Left ventricle myocardium inferior (tissue), 1 donor: ENCODE data around the gene SYT14. TPM values are rescaled to one million over a fixed set of nuclear protein-coding genes. Genes with fewer than 3 reads are reported as not detected.
"Not testable (repeated sequence)": the region's sequence is repeated elsewhere in the genome, so short reads cannot be mapped to it uniquely, and the experiment has no call there.

Source experiments
- DNase-seq: peaks from one replicate; pipeline ENCODE4 v3.0.0-alpha.2; 2020
- H3K27ac ChIP-seq: fragments of 200-600 bp; replicated peaks from 2 replicates; pipeline ENCODE4 v1.8.0; 2021
- H3K27me3 ChIP-seq: fragments of 200-600 bp; 2 replicates; pipeline ENCODE4 v1.8.0; 2021; ENCODE audit warnings: low read depth
- H3K36me3 ChIP-seq: fragments of 200-600 bp; 2 replicates; pipeline ENCODE4 v1.8.0; 2021
- H3K4me1 ChIP-seq: fragments of 200-600 bp; 2 replicates; pipeline ENCODE4 v1.8.0; 2021
- H3K4me3 ChIP-seq: fragments of 200-600 bp; 2 replicates; pipeline ENCODE4 v1.8.0; 2021; ENCODE audit warnings: mild to moderate bottlenecking, moderate library complexity
- H3K9me3 ChIP-seq: fragments of 200-600 bp; replicated peaks from 2 replicates; pipeline ENCODE4 v1.8.0; 2021
- intact Hi-C: fragments of 100-400 bp; cut with micrococcal nuclease; formaldehyde crosslinking; loops from one replicate; pipeline ENCODE4 v1.11.0; 2022
- total RNA-seq: library from RNA; stranded (reverse); fragmentation: NEBNext Ultra II Directional; extraction: Animal tissue kit (Norgen Biotek cat#: 25700); gene quantifications from one replicate; pipeline ENCODE4 v1.2.1, GENCODE V29; 2021
- TF ChIP-seq, protein P1 (sequence below): fragments of 200-600 bp; IDR thresholded peaks from 2 replicates; pipeline ENCODE4 v1.8.0; 2021; ENCODE audit warnings: antibody characterized with exemption, mild to moderate bottlenecking, borderline replicate concordance
- donor health status: DM: no; HTN: yes; CAD: no; lungs with severe emphysema.

Gene SYT14
- total RNA-seq, 1 donor from 2014 or later: not detected

DNA sequence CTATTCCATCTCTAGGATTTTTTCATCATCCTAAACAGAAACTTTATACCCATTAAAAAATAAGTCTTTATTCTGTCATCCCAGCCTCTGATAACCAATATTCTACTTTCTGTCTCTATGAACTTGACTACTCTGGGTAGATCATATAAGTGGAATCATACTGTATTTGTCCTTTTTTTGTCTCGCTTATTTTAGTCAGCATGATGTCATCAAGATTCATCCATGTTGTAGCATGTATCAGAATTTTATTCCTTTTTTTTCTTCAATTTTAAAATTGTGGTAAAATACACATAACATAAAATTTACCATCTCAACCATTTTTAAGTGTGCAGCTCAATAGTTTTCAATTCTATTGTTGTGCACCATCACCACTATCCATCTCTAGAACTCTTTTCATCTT lies 90.0 kb downstream of the SYT14 start:
- Histone ChIP-seq H3K4me1 (no peaks in the 10 kb centered on the region), H3K36me3 (no peaks in the 10 kb centered on the region), H3K4me3 (no peak overlapping the region), H3K9me3 (peaks cover 6% of the 10 kb centered on the region), H3K27ac (no peak overlapping the region), H3K27me3 (peaks cover 3% of the 10 kb centered on the region)
- intact Hi-C loops: no loop called here
- no peak for DNase-seq
- TF ChIP-seq, protein P1, sequence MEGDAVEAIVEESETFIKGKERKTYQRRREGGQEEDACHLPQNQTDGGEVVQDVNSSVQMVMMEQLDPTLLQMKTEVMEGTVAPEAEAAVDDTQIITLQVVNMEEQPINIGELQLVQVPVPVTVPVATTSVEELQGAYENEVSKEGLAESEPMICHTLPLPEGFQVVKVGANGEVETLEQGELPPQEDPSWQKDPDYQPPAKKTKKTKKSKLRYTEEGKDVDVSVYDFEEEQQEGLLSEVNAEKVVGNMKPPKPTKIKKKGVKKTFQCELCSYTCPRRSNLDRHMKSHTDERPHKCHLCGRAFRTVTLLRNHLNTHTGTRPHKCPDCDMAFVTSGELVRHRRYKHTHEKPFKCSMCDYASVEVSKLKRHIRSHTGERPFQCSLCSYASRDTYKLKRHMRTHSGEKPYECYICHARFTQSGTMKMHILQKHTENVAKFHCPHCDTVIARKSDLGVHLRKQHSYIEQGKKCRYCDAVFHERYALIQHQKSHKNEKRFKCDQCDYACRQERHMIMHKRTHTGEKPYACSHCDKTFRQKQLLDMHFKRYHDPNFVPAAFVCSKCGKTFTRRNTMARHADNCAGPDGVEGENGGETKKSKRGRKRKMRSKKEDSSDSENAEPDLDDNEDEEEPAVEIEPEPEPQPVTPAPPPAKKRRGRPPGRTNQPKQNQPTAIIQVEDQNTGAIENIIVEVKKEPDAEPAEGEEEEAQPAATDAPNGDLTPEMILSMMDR: no peak

GRCh38 chr1:210031473-210031872 lies 93.5 kb downstream of the SYT14 start:
- H3K4me1 ChIP-seq: no peaks in the 10 kb centered on the region
- intact Hi-C loops: no loop called here
- H3K9me3 ChIP-seq: peaks cover 17% of the 10 kb centered on the region
- H3K36me3 ChIP-seq: no peaks in the 10 kb centered on the region
- TF ChIP-seq, protein P1: no peak
- DNase-seq: no peak
- peaks cover 3% of the 10 kb centered on the region for H3K27me3 ChIP-seq
- H3K27ac ChIP-seq: no peak overlapping the region
- no peak overlapping the region for H3K4me3 ChIP-seq

- TF ChIP-seq, protein P1: no peak
- no peaks in the 10 kb centered on the region for H3K36me3 ChIP-seq
Measured at GRCh38 chr1:210043058-210043457, 105.0 kb downstream of the SYT14 start.

GRCh38 chr1:210049616-210050015 lies 111.6 kb downstream of the SYT14 start:
- no peak overlapping the region for H3K4me3 ChIP-seq
- H3K27ac ChIP-seq: no peak overlapping the region
- intact Hi-C loops: no loop called here
- TF ChIP-seq, protein P1: no peak
- no peaks in the 10 kb centered on the region for H3K9me3 ChIP-seq
- no peak for DNase-seq
- H3K27me3 ChIP-seq: peaks cover 6% of the 10 kb centered on the region
- no peaks in the 10 kb centered on the region for H3K4me1 ChIP-seq
- H3K36me3 ChIP-seq: no peaks in the 10 kb centered on the region

More at GRCh38 chr1:210043058-210043457, 105.0 kb downstream of the SYT14 start:
- H3K27me3 ChIP-seq: no peaks in the 10 kb centered on the region
- H3K4me3 ChIP-seq: no peak overlapping the region
- H3K4me1 ChIP-seq: no peaks in the 10 kb centered on the region
- H3K9me3 ChIP-seq: peaks cover 33% of the 10 kb centered on the region
- no peak overlapping the region for H3K27ac ChIP-seq
- DNase-seq: no peak
- intact Hi-C loops: no loop called here

DNA sequence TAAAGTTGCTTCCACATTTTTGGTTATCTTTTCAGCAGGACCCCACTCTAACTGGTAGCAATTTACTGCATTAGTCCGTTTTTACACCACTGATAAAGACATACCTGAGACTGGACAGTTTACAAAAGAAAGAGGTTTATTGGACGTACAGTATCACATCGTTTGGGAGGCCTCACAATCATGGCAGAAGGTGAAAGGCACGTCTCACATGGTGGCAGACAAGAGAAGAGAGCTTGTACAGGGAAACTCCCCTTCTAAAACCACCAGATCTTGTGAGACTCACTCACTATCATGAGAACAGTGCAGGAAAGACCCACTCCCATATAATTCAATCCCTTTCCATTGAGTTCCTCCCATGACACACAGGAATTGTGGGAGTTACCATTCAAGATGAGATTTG lies 112.5 kb downstream of the SYT14 start:
- intact Hi-C loops, H3K27ac ChIP-seq, H3K9me3 ChIP-seq, H3K4me1 ChIP-seq, DNase-seq, H3K4me3 ChIP-seq, H3K36me3 ChIP-seq, H3K27me3 ChIP-seq: not testable (repeated sequence)

- intact Hi-C loops: no loop called here
- Histone ChIP-seq H3K27ac (no peak overlapping the region), H3K36me3 (no peaks in the 10 kb centered on the region), H3K27me3 (peaks cover 10% of the 10 kb centered on the region), H3K4me1 (no peaks in the 10 kb centered on the region), H3K9me3 (no peaks in the 10 kb centered on the region), H3K4me3 (no peak overlapping the region)
- TF ChIP-seq, protein P1: no peak
- DNase-seq: no peak
Measured at GRCh38 chr1:210053126-210053525, 115.1 kb downstream of the SYT14 start.
